ENCODE measurements around the gene NEMP1.
"Not testable (repeated sequence)": the region's sequence is repeated elsewhere in the genome, so short reads cannot be mapped to it uniquely, and the experiment has no call there.

Gene NEMP1

DNA sequence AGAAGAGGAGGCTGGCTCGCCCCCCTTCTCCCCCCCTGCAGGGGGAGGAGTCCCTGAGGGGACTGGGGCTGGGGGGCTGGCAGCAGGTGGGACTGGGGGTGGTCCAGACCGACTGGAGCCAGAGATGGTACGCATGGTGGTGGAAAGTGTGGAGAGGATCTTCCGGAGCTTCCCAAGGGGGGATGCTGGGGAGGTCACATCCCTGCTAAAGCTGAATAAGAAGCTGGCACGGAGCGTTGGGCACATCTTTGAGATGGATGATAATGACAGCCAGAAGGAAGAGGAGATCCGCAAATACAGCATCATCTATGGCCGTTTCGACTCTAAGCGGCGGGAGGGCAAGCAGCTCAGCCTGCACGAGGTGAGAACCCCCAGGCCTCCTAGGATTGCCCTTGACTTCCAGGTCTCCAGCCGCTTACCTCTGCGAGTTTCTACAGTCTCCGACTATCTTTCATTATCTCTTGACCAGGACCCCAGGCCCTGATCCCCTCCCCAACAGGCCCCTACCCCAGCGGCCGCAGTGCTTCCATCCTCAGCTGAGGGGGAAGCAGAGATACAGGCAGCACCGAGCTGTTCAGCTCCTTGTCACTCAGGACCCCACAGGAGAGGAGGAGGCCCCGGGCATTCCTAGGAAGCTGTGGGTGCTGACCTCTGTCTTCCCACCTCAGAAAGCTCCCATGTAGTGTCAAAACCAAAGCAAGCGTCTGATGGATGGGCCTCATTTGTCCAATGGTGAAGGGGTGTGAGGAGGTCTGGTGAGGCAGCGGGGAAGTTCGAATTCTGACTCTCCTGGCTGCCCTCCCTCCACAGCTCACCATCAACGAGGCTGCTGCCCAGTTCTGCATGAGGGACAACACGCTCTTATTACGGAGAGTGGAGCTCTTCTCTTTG is 13.3 kb upstream of the NEMP1 start:
- DNase-seq (ENCODE audit: low spot score), result no peak

DNA sequence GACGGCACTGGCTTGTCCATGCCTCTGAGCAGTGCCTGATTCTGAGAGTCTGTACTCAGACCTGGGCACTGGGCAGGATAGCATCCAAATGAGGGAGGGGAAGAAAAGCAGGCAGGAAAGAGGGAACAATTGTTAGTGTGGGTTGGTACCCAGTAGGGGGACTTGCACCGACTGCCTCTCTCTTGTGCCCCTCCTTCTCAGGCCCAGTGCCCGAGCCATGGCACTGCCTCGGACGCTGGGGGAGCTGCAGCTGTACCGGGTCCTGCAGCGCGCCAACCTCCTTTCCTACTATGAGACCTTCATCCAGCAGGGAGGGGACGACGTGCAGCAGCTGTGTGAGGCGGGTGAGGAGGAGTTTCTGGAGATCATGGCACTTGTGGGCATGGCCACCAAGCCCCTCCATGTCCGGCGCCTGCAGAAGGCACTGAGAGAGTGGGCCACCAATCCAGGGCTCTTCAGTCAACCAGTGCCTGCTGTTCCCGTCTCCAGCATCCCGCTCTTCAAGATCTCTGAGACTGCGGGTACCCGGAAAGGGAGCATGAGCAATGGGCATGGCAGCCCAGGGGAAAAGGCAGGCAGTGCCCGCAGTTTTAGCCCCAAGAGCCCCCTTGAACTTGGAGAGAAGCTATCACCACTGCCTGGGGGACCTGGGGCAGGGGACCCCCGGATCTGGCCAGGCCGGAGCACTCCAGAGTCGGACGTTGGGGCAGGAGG is 12.5 kb upstream of the NEMP1 start:
- DNase-seq (ENCODE audit: low spot score), result peak; percentile 61

DNA sequence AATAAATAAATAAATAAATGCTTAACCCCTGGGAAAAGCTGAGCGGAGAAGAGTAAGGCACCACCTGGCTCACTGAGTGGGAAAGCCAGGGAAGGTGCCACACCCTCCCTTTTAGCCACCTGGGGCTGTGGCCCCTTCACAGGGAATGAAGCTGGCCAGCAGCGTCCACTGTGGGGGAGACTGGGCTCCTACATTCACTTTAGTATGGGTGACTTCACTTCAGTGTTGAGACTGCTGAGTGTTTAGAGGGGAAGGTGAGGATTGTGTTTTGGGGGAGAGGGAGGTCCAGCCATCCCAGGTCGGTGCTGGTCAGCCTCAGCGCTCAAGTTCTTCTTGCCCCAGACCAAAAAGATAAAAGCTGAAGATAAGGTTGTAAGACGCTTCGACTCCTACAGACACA is 11.9 kb upstream of the NEMP1 start:
- DNase-seq (ENCODE audit: low spot score), result no peak

DNA sequence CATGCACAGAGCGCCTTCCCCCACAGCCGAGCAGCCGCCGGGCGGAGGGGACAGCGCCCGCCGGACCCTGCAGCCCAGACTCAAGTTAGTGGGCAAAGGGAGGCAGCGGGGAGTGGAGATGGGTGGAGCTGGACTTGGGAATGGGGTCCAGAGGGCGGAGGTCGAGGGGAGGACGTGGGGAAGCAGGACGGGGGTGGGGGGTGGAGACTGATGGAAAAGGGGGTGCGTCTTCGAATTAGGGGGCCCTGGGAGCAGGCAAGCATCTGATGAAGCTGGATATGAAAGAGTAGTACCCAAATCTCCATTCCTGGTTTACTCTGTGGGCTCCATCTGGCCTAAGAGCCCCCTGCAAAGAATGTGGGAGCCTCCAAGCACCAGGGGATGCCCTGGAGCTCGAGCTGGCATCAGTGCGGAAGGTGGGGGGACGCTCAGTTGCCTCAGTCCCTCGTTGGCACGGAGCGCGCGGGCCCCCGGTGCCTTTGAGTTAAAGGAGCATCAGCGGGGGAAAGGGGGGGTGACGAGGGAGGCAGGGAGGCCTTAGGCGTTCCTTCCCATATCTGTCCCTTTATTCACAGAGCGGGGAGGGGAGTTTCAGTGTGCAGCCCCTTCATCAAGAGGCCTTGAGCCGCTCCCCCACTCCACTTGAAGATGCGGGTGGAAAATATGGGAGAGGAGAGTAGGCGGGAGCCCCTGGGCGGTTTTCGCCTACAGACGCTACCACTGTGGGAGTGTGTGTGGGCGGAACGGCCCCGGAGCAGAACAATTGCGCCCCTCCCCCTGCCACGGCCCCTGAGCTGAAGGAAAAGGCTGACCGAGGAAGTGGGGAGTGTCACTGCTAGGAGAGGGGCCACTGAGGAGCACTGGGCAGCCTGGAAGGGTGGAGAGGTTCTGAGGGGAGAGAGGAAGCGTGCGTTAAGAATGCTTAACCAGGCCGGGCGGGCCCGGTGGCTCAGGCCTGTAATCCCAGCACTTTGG is 11.0 kb upstream of the NEMP1 start:
- peak; percentile 53 for DNase-seq (ENCODE audit: low spot score)

DNA sequence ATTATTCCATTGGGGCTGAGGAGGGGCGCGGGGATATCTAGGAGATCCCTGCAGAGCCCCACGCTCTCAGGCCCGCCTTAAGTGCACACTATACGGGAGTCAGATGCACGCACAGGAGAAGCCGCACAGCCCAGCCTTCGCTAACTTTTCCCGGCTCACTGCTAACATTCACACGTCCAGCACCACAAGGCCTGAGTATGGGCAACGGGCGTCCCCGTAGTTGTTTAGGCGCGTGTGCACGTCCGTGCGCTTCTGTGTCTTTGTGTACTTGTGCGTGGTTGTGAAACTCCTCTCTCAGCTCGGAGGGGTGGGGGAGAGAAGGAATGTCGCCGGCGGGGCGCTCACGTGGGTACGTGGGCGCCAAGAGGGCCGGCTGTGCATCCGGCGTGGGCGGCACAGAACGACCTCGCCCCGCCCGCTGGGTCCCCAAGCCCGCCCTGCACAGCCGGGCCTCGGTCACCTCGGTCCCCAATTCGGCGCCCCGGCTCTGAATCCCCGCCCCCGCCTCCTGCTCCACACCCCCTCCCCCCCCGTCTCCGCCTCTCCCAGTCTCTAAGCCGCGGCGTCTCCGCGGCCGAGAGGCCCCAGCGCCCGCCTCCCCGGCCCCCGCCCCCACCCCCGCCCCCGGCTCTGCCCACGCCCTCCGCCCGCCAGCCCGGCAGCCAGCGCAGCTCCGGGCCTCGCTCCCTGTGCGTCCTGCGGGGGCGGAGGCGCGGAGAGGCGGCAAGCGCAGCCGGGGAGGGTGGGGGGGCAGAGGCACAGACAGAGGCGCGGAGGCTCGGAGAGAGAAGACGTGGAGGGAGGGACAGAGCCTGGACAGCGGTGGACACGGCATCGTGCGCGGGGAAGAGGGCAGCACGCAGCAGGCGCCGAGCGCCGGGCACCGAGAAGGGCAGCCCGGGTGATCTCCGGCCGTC is 10.0 kb upstream of the NEMP1 start, which contains the start of gene NAB2:
Gene NAB2, plus strand, starts transcription at position 761 of the 917 bp plus-strand sequence. CDS start 158 bp downstream, outside the sequence.
- peak; percentile 89 for DNase-seq (ENCODE audit: low spot score)

DNA sequence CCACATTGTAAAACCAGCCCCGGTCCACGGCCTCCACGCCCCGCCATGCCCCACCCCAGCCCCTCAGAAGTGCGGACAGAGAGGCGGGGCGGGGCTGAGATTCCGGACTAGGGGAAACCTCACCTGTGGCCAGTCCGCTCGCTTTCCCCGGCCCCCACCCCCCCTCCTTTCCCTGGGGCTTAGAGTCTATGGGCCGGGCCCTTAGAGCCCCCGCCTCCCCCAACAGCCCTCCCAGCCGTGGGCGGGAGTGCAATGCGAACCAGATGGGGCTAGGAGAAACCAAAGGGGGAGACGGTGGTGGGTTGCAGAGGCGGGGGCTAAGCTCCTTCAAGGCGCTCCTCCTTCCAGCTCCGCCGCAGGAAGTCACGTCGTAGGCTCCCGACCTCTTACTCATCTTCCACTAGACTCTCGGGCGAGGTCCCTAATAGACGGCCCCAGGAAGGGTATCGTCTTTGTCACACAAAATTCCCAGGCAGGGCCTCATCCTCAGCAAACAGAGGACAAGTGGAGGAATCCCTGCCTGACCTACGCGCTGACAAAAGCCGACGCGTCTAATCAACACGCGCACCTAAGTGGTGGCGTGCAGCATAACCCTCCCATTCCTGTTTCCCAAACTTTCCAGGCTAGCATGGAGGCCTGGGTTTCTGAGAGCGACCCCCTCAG is 9.2 kb upstream of the NEMP1 start:
- peak; percentile 38 for DNase-seq (ENCODE audit: low spot score)

DNA sequence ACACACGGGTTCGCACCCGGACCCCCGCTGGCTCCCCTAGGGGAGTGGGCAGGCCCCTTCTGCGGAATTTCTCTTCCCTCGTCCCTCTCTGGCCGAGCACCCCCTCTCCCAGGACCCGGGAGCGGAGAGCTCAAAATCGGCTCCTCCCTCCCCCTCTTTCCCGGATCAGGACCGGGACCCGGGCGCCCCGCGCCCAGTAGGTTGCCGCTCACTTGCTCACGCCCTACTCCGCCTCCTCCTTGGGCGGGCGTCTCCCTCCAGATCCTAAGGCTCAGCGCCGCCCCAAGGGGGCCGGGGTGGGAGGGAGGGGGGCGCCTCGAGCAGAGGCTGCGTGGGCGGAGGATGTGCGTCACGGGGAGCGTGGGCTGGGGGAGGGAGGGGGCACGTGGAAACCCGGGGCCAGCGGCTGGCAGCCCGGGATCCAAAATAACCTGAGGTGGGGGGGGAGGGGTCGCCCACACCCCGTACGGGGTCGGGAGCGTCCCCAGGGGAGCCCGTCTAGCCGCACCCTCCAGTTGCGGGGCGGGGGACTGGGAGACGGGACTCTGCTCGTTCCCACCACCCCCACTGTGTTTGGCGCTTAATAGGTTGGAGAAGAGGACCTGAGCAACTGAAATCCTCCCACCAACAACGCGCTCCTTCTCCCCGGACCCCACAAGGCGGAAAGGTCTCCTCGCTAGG is 8.6 kb upstream of the NEMP1 start:
- peak; percentile 66 for DNase-seq (ENCODE audit: low spot score)

DNA sequence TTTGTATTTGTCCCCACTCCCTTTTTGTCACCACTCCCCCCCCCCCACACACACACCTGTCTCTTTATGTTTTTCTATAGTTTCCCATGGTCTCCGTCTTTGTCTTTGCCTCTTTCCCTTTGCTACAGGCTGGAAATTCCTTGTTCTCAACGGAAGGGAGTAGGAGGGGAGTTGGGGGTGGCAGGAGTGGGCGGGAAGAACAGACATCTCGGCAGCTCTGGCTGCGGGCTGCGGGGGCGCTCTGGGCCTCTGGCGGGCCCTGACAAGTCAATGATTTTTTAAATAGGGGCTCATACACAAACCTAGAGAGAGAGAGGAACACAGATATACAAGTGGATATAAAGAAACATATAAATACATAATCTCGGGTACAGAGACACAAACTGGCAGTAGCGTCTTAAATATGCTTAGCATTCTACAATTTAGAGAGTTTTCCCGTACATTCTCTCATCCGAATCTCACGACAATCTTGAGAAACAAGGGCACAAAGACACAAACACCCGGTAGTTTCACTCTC is 8.0 kb upstream of the NEMP1 start:
- DNase-seq (ENCODE audit: low spot score), result peak; percentile 36

DNA sequence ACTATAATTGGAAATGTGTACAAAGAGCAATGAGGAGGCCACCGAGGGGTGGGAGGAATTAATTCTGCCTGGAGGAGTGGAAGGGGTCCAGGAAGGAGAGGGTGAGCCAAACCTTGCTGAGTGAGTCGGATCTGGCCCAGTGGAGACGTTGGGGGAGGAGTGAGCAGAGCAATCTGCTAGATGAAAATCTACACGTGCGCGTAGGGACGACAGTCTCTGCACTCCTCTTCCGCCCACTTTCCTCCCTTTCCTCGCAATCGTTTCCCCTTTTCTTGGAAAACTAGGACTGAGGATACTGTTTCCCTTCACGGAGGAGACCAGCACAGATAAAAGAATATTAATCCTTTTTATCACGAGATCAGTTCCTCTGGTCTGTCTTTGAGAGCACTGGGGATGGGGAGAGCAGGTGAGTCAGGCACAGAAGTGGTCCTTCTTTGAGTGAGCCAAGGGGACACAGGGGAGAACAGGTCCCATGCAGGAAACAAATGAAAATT is 7.5 kb upstream of the NEMP1 start:
- DNase-seq (ENCODE audit: low spot score), result peak; percentile 15

DNA sequence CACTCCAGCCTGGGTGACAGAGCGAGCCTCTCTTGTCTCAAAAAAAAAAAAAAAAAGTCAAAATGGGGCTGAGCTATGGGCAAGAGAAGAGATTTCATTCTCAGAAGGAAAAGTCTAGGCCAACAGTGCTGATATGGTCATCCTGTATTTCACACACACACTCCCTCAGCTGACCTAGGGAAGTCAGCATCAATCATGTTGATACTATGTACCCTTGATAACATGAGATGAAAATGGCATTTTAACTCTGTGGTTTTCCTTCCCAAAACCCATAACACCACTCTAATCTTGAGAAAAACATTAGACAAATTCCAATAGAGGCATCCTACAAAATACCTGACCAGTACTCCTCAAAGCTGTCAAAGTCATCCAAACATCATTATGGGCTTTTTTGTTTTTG is 2.3 kb upstream of the NEMP1 start:
- no peak for DNase-seq (ENCODE audit: low spot score)

DNA sequence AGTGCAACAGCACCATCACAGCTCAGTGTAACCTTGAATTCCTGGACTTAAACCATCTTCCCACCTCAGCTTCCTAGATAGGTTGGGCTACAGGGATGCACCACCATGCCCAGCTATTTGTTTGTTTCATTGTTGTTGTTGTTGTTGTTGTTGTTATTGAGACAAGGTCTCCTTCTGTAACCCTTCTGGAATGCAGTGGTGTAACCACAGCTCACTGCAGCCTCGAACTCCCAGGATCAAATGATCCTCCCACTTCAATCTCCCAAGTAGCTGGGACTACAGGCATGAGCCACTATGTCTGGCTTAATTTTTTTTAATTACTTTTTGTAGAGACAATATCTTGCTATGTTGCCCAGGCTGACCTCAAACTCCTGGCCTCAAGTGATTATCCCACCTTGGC is 1.2 kb upstream of the NEMP1 start:
- no peak for DNase-seq (ENCODE audit: low spot score)

DNA sequence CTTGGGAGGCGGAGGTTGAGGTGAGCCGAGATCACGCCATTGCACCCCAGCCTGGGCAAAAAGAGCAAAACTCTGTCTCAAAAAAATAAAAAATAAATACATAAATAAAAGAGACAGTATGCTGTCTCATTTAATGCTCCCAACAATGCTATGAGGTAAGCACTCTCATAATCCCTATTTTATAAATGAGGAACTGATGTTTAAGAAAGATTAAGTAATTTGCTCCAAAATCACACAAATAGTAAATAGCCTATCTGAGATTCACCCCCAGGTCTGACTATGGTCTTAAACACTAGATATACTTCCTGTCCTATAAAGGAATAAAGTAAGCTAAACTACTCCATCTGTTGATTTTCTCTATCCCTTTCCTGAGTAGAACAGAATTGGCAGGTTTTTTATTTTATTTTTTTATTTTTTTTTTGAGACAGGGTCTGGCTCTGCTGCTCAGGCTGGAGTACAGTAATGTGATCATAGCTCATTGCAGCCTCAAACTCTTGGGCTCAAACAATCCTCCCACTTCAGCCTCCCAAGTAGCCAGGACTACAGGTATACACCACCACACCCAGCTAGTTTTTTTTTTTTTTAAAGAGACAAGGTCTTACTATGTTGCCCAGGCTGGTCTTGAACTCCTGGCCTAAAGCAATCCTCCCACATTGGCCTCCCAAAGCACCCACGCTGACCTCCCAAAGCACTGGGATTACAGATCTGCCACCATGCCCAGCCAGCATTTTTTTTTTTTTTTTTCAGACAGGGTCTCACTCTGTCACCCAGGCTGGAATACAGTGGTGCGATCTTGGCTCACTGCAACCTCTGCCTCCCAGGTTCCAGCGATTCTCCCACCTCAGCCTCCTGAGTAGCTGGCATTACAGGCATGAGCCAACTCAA is 4.8 kb downstream of the NEMP1 start:
- DNase-seq (ENCODE audit: low spot score), result not testable (repeated sequence)

DNA sequence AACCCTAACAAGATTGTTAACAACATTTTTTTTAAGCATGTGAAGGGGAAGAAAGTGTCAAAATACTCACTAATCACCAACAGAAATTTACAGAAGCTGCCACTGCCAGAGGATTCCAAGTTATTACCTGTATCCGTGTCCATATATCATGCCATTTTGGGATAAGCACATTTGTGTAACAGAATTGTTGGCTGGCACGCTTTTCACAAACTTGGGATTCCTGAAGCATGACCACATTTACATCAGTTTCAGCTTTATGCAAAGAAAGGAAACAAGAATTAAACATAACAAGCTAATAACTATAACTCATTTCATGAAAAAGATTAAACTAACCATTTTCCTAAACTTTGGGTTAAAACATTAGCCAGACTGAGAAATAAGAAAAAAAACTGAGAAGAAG is 5.9 kb downstream of the NEMP1 start:
- DNase-seq (ENCODE audit: low spot score), result no peak

DNA sequence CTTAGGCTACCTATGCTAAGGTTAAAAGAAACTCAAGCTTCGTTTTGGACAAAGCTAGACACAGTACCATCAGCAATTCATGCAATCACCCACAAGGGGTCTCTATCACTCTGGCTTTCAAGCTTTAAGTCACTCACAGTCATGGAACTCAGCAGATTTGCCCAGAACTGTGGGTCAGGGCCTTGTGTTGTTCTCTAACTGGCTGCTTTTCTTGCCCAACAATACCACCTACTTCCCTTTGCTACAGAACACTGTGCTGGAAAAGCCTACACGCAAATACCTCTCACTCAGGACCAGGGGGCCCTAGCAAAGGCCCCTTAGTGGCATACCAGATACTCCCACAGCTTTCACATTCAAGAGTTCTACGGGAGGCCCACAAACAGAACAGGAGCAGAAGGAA is 9.1 kb downstream of the NEMP1 start:
- DNase-seq (ENCODE audit: low spot score), result peak; percentile 93

DNA sequence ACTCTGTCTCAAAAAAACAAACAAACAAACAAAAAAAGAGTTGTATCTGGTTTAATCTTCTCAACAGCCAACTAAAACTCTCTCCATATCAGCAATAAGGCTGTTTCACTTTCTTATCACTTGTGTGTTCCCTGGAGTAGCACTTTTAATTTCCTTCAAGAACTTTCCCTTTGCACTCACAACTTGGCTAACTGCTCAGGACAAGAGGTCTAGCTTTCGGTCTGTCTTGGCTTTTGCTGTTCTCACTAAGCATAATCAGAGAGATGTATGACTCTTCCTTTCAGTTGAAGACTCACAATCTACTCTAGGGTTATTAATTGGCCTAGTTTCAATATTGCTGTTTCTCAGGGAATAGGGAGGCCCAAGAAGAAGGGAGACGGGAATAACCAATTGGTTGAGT is 12.3 kb downstream of the NEMP1 start:
- DNase-seq (ENCODE audit: low spot score), result no peak

DNA sequence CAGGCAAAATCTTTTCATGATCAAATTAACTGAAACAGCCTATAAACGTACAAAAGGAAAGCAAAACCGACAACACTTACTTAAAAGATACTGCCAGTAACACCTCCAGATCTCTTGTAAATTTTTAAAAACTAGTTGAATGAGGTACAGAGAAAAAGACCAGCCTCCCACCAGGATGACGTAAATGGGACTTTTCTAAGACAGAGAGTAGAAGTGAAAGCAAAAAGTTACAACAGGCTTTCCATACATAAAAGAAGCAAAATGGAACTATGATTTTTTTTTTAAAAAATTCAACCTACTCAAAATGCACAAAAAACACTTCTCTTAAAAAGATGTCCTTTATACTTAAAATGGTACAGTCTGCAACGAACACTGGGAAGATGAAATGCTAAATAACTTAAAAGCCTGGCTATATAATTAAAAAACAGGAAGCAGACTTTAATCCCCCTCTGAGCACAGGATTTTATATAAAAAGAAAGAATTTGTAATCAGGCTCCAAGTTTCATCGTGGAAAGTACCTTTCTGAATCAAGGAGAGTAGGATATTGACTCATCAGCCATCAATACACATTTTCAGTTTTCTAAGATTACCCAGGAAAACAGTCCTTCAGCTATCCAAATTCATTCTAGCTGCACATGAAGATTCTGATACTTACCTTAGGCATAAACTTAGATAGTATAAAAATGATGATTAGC is 14.5 kb downstream of the NEMP1 start:
- no peak for DNase-seq (ENCODE audit: low spot score)

DNA sequence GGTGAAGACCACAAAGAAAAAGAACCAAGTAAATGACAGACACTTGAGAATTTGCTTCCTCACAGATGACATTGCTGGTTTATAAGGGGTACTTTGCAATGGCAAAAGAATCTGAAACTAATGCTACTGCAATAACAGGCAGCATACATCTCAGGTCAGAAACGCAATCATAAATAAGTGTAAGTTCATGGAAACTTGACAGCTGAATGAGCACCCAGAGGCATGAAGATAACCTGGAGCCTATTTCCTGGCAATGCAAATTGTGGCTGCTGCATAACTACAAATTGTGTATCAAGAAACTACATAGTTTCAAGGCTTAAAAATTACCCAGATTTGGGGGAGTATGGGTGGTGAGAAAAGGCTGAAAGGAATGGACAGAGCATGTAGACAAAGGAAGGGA is 20.1 kb downstream of the NEMP1 start:
- no peak for DNase-seq (ENCODE audit: low spot score)

All from pons (tissue), 1 donor.